ENCODE data around the gene KCNJ16.

KCNJ16 gene

GRCh38 chr17:70074236-70074830 lies 692 bp upstream of the KCNJ16 start:
- no peak for TF ChIP-seq Cebpa-rat (IDR thresholded peaks at IDR 0.05)
- H3K27ac ChIP-seq: no peak overlapping the region
- no peaks in the 10 kb centered on the region for H3K27me3 ChIP-seq
- no peaks in the 10 kb centered on the region for H4K20me1 ChIP-seq
- H3K9ac ChIP-seq: no peak overlapping the region
- H3K36me3 ChIP-seq: no peaks in the 10 kb centered on the region
- no peak overlapping the region for H3K4me3 ChIP-seq
- H3K4me2 ChIP-seq: no peak overlapping the region
- H3K4me1 ChIP-seq: peaks cover 0 to 14% (median 0%) of the 10 kb centered on the region in 10 experiments; a peak in 4 of 20 replicates
- no peaks in the 10 kb centered on the region for H3K9me3 ChIP-seq (replicated peaks in 1 of 11)

DNA sequence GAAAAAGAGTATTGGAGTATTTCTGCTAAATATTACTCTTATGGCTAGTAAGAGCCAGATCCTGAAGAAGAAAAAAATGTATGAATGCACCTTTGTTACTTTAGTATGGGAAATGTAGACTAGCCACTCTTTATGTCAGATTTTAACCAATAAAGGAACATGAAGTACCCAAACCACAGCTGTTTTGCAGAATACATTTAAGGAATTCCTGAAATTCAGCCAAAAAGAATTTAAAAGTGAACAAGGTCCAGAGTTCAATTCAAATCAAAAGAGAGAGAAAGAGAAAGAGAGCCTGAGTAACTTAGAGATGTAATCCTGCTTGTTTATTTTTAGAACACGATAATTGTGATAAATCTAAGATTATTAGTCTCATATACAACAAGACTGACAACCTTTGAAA lies 1.2 kb downstream of the KCNJ16 start:
- TF ChIP-seq Cebpa-rat (IDR thresholded peaks at IDR 0.05): no peak
- no peaks in the 10 kb centered on the region for H3K36me3 ChIP-seq
- no peaks in the 10 kb centered on the region for H3K9me3 ChIP-seq (replicated peaks in 1 of 11)
- H3K4me1 ChIP-seq: peaks cover 0 to 14% (median 0%) of the 10 kb centered on the region in 10 experiments; a peak in 4 of 20 replicates
- no peak overlapping the region for H3K27ac ChIP-seq
- H3K9ac ChIP-seq: no peak overlapping the region
- no peaks in the 10 kb centered on the region for H4K20me1 ChIP-seq
- H3K4me2 ChIP-seq: no peak overlapping the region
- no peak overlapping the region for H3K4me3 ChIP-seq
- H3K27me3 ChIP-seq: no peaks in the 10 kb centered on the region

- Histone ChIP-seq H3K4me2 (no peak overlapping the region), H3K4me1 (peaks cover 0 to 14% (median 0%) of the 10 kb centered on the region in 10 experiments; a peak in 4 of 20 replicates), H3K9me3 (replicated peaks in 1 of 11) (no peaks in the 10 kb centered on the region), H3K36me3 (no peaks in the 10 kb centered on the region), H3K9ac (no peak overlapping the region), H3K4me3 (no peak overlapping the region), H4K20me1 (no peaks in the 10 kb centered on the region), H3K27me3 (no peaks in the 10 kb centered on the region), H3K27ac (no peak overlapping the region)
- no peak for TF ChIP-seq Cebpa-rat (IDR thresholded peaks at IDR 0.05)
These were observed 1.8 kb downstream of the KCNJ16 start for GRCh38 chr17:70076831-70077230.

- TF ChIP-seq Cebpa-rat (IDR thresholded peaks at IDR 0.05): no peak
- no peak overlapping the region for H3K9ac ChIP-seq
- H4K20me1 ChIP-seq: no peaks in the 10 kb centered on the region
- H3K4me2 ChIP-seq: no peak overlapping the region
- H3K36me3 ChIP-seq: no peaks in the 10 kb centered on the region
- peaks cover 0 to 5% (median 0%) of the 10 kb centered on the region in 10 experiments; a peak in 3 of 20 replicates for H3K4me1 ChIP-seq
- no peaks in the 10 kb centered on the region for H3K27me3 ChIP-seq
- H3K4me3 ChIP-seq: no peak overlapping the region
- no peaks in the 10 kb centered on the region for H3K9me3 ChIP-seq (replicated peaks in 1 of 11)
- no peak overlapping the region for H3K27ac ChIP-seq
These were observed 3.5 kb downstream of the KCNJ16 start for GRCh38 chr17:70078549-70078948.

- H3K4me1 ChIP-seq: peaks cover 0 to 5% (median 0%) of the 10 kb centered on the region in 10 experiments; a peak in 3 of 20 replicates
- H3K4me2 ChIP-seq: no peak overlapping the region
- H3K9me3 ChIP-seq (replicated peaks in 1 of 11): no peaks in the 10 kb centered on the region
- no peak overlapping the region for H3K27ac ChIP-seq
- no peak overlapping the region for H3K9ac ChIP-seq
- H3K36me3 ChIP-seq: no peaks in the 10 kb centered on the region
- H4K20me1 ChIP-seq: no peaks in the 10 kb centered on the region
- no peaks in the 10 kb centered on the region for H3K27me3 ChIP-seq
- TF ChIP-seq Cebpa-rat (IDR thresholded peaks at IDR 0.05): no peak
- H3K4me3 ChIP-seq: no peak overlapping the region
These were observed 4.0 kb downstream of the KCNJ16 start for GRCh38 chr17:70078994-70079531.

DNA sequence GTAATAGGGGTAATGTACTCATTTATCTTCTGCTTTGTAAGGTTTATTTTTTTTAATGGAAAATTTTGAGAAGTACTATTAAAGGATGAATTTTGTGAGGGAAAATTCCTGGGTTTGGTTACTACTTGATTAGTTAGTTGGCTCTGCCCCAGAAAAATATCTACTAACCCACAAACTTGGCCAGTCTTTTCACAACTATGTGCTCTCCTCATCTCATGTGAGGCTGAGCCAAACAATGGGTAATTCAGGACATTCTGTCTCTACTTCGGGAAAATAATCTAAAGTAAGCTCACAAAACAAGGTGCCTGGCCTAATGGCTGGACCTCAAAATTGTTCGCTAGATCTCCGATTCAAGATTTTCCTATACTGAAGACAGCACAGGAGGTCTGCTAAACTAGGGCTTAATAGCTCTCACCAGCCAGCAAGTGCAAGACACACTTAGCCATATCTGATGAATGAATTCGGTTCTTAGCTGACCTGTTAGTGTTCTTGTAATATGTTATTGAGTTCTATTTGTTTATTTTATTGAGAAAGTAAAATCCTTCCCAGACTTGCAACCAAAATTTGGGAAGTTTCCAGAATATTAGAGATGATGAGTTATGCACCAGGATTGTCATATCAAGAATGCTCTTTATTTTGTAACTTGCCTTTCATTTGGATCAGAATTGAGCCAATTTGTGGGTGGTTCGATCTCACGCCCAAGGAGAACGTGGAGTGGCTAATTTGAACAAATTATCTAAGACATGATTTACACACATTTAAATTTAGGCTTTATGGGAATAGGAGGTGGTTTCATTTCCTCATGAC lies 5.7 kb downstream of the KCNJ16 start:
- Histone ChIP-seq H3K9me3 (replicated peaks in 1 of 11) (no peaks in the 10 kb centered on the region), H4K20me1 (no peaks in the 10 kb centered on the region), H3K4me1 (peaks cover 0 to 5% (median 0%) of the 10 kb centered on the region in 10 experiments; a peak in 3 of 20 replicates), H3K27ac (no peak overlapping the region), H3K27me3 (no peaks in the 10 kb centered on the region), H3K36me3 (no peaks in the 10 kb centered on the region), H3K4me3 (no peak overlapping the region), H3K9ac (no peak overlapping the region), H3K4me2 (no peak overlapping the region)
- no peak for TF ChIP-seq Cebpa-rat (IDR thresholded peaks at IDR 0.05)

- H3K36me3 ChIP-seq: no peaks in the 10 kb centered on the region
- no peak for TF ChIP-seq Cebpa-rat (IDR thresholded peaks at IDR 0.05)
These were observed 6.9 kb downstream of the KCNJ16 start for GRCh38 chr17:70081885-70082284.

GRCh38 chr17:70084476-70084875 lies 9.5 kb downstream of the KCNJ16 start:
- no peak for TF ChIP-seq Cebpa-rat (IDR thresholded peaks at IDR 0.05)
- Histone ChIP-seq H3K4me3 (no peak overlapping the region), H3K27me3 (no peaks in the 10 kb centered on the region), H3K4me1 (peaks cover 0 to 3% (median 0%) of the 10 kb centered on the region in 10 experiments; a peak in 1 of 20 replicates), H4K20me1 (no peaks in the 10 kb centered on the region), H3K9me3 (replicated peaks in 1 of 11) (peaks cover 0 to 11% (median 7%) of the 10 kb centered on the region in 11 experiments; a peak in 11 of 22 replicates), H3K4me2 (no peak overlapping the region), H3K9ac (no peak overlapping the region), H3K27ac (no peak overlapping the region), H3K36me3 (no peaks in the 10 kb centered on the region)

More at GRCh38 chr17:70081885-70082284, 6.9 kb downstream of the KCNJ16 start:
- Histone ChIP-seq H3K27me3 (no peaks in the 10 kb centered on the region), H3K4me1 (peaks cover 0 to 5% (median 0%) of the 10 kb centered on the region in 10 experiments; a peak in 3 of 20 replicates), H3K9me3 (replicated peaks in 1 of 11) (no peaks in the 10 kb centered on the region), H3K4me3 (no peak overlapping the region), H3K4me2 (no peak overlapping the region), H4K20me1 (no peaks in the 10 kb centered on the region), H3K27ac (no peak overlapping the region), H3K9ac (no peak overlapping the region)

DNA sequence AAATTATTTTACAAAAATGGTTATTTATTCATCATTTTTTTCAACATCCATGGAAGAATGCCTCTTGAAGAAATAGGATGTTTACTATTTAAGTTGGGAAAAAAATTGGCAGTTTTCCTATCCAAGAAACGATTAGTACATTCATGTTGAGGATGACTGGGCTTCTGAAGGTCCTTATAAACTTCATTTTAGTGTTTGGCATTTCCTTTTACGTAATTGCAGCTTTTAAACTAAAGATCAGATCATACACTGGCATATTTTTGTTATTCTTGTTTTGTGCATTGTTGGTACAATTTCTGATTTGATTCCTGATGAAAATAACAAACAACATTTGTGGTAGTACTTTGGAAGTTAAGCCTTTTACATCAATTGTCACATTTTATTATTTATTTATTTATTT lies 11.5 kb downstream of the KCNJ16 start:
- Histone ChIP-seq H3K4me3 (no peak overlapping the region), H3K27me3 (no peaks in the 10 kb centered on the region), H3K27ac (no peak overlapping the region), H3K4me2 (no peak overlapping the region), H3K36me3 (no peaks in the 10 kb centered on the region), H3K9ac (no peak overlapping the region), H3K4me1 (peaks cover 0 to 13% (median 6%) of the 10 kb centered on the region in 10 experiments; a peak in 6 of 20 replicates), H3K9me3 (replicated peaks in 1 of 11) (peaks cover 0 to 21% (median 7%) of the 10 kb centered on the region in 11 experiments; a peak in 13 of 22 replicates), H4K20me1 (no peaks in the 10 kb centered on the region)
- no peak for TF ChIP-seq Cebpa-rat (IDR thresholded peaks at IDR 0.05)

Measured in BLaER1 treated with 17β-estradiol and CSF1 and Interleukin-3, amounts not matched to agents 10 nM and 100 nM (cell line).